Muscle layer of duodenum (tissue), 2 donors: Measurements from ENCODE around the gene EMID1.

Experiments
- H3K27ac ChIP-seq: one replicate; pipeline ENCODE4 v1.7.0; 2013; ENCODE audit warnings: mild to moderate bottlenecking, low read length
- H3K27me3 ChIP-seq: one replicate; pipeline ENCODE4 v1.7.0; 2013; ENCODE audit warnings: low read depth, mild to moderate bottlenecking, control low read depth, low read length
- H3K36me3 ChIP-seq, 2 donors: one replicate each; pipeline ENCODE4 v1.7.0; 2013; ENCODE audit warnings: low read length in 2 of 2, control low read depth in 1 of 2, mild to moderate bottlenecking in 1 of 2; ENCODE audit not compliant: insufficient read depth in 2 of 2, control insufficient read depth in 1 of 2
- H3K4me1 ChIP-seq, 2 donors: one replicate each; pipeline ENCODE4 v1.7.0; 2013; ENCODE audit warnings: low read length in 2 of 2, mild to moderate bottlenecking in 2 of 2, control low read depth in 1 of 2, moderate library complexity in 1 of 2; ENCODE audit not compliant: insufficient read depth in 2 of 2, control insufficient read depth in 1 of 2
- H3K4me3 ChIP-seq, 2 donors: one replicate each; pipeline ENCODE4 v1.7.0; 2013; ENCODE audit warnings: low read length in 2 of 2, low read depth in 1 of 2, mild to moderate bottlenecking in 1 of 2
- H3K9me3 ChIP-seq, 2 donors: one replicate each; pipeline ENCODE4 v1.7.0; 2013; ENCODE audit warnings: low read length in 2 of 2, control low read depth in 1 of 2, mild to moderate bottlenecking in 1 of 2; ENCODE audit not compliant: control insufficient read depth in 1 of 2
- donor health status: healthy.

The EMID1 gene

GRCh38 chr22:29195964-29196666 is 9.6 kb upstream of the EMID1 start:
- Histone ChIP-seq H3K4me3 (no peak overlapping the region), H3K4me1 (no peaks in the 10 kb centered on the region), H3K9me3 (no peaks in the 10 kb centered on the region), H3K36me3 (no peaks in the 10 kb centered on the region), H3K27ac (no peak overlapping the region), H3K27me3 (no peaks in the 10 kb centered on the region)

GRCh38 chr22:29197096-29197495 is 8.6 kb upstream of the EMID1 start:
- Histone ChIP-seq H3K27ac (no peak overlapping the region), H3K36me3 (no peaks in the 10 kb centered on the region), H3K4me3 (no peak overlapping the region), H3K9me3 (no peaks in the 10 kb centered on the region), H3K27me3 (no peaks in the 10 kb centered on the region), H3K4me1 (no peaks in the 10 kb centered on the region)

GRCh38 chr22:29198240-29198639 is 7.5 kb upstream of the EMID1 start:
- Histone ChIP-seq H3K36me3 (no peaks in the 10 kb centered on the region), H3K27ac (no peak overlapping the region), H3K9me3 (no peaks in the 10 kb centered on the region), H3K27me3 (no peaks in the 10 kb centered on the region), H3K4me3 (no peak overlapping the region), H3K4me1 (no peaks in the 10 kb centered on the region)

- no peaks in the 10 kb centered on the region for H3K4me1 ChIP-seq
- no peaks in the 10 kb centered on the region for H3K36me3 ChIP-seq
- H3K27ac ChIP-seq = no peak overlapping the region
- no peaks in the 10 kb centered on the region for H3K9me3 ChIP-seq
- H3K27me3 ChIP-seq = no peaks in the 10 kb centered on the region
- no peak overlapping the region for H3K4me3 ChIP-seq
Observed at GRCh38 chr22:29199702-29200400, 5.8 kb upstream of the EMID1 start.

GRCh38 chr22:29200901-29201300 is 4.8 kb upstream of the EMID1 start:
- Histone ChIP-seq H3K27ac (no peak overlapping the region), H3K9me3 (no peaks in the 10 kb centered on the region), H3K36me3 (no peaks in the 10 kb centered on the region), H3K27me3 (no peaks in the 10 kb centered on the region), H3K4me3 (no peak overlapping the region), H3K4me1 (peaks cover 0 to under 1% of the 10 kb centered on the region in 2 donors)

- peaks cover 0 to 9% of the 10 kb centered on the region in 2 donors for H3K4me1 ChIP-seq
- H3K27ac ChIP-seq = no peak overlapping the region
- H3K4me3 ChIP-seq = no peak overlapping the region
- H3K27me3 ChIP-seq = no peaks in the 10 kb centered on the region
- no peaks in the 10 kb centered on the region for H3K36me3 ChIP-seq
- no peaks in the 10 kb centered on the region for H3K9me3 ChIP-seq
Observed at GRCh38 chr22:29201782-29202181, 3.9 kb upstream of the EMID1 start.

GRCh38 chr22:29202212-29203192 is 3.2 kb upstream of the EMID1 start:
- Histone ChIP-seq H3K27me3 (no peaks in the 10 kb centered on the region), H3K4me1 (peaks cover 0 to 10% of the 10 kb centered on the region in 2 donors), H3K36me3 (no peaks in the 10 kb centered on the region), H3K4me3 (no peak overlapping the region), H3K27ac (no peak overlapping the region), H3K9me3 (no peaks in the 10 kb centered on the region)

GRCh38 chr22:29203488-29204454 is 1.9 kb upstream of the EMID1 start:
- H3K4me1 ChIP-seq = peaks cover 0 to 10% of the 10 kb centered on the region in 2 donors
- H3K9me3 ChIP-seq = no peaks in the 10 kb centered on the region
- H3K4me3 ChIP-seq = no peak overlapping the region
- no peak overlapping the region for H3K27ac ChIP-seq
- no peaks in the 10 kb centered on the region for H3K27me3 ChIP-seq
- no peaks in the 10 kb centered on the region for H3K36me3 ChIP-seq

- Histone ChIP-seq H3K4me1 (peaks cover 0 to 10% of the 10 kb centered on the region in 2 donors), H3K36me3 (no peaks in the 10 kb centered on the region), H3K9me3 (no peaks in the 10 kb centered on the region), H3K4me3 (no peak overlapping the region), H3K27me3 (no peaks in the 10 kb centered on the region), H3K27ac (no peak overlapping the region)
Observed at GRCh38 chr22:29204455-29205183, 1.1 kb upstream of the EMID1 start.

GRCh38 chr22:29205252-29205593 is 473 bp upstream of the EMID1 start:
- peak overlapping the region in 1 of 2 donors; percentile 51 for H3K4me3 ChIP-seq
- no peaks in the 10 kb centered on the region for H3K27me3 ChIP-seq
- no peaks in the 10 kb centered on the region for H3K36me3 ChIP-seq
- no peaks in the 10 kb centered on the region for H3K9me3 ChIP-seq
- H3K4me1 ChIP-seq = peaks cover 0 to 10% of the 10 kb centered on the region in 2 donors
- no peak overlapping the region for H3K27ac ChIP-seq
